Smooth muscle cell (in vitro differentiated cells): ENCODE data around the gene ADAMTS20. TPM values are rescaled to one million over a fixed set of nuclear protein-coding genes. Genes with fewer than 3 reads are reported as not detected.

Experiments used
- DNase-seq: peaks from one replicate; lab custom pipeline; 2025; ENCODE audit not compliant: unreplicated experiment; lab: John Stamatoyannopoulos, UW
- H2AFZ ChIP-seq: fragments of 200-600 bp; sonication (generic); 2 replicates; pipeline ENCODE4 v1.6.0; 2016; ENCODE audit warnings: antibody characterized with exemption, low read depth, mild to moderate bottlenecking
- H3F3A ChIP-seq: fragments of 200-600 bp; sonication (generic); 2 replicates; pipeline ENCODE4 v1.6.0; 2017; ENCODE audit warnings: antibody characterized with exemption, low read depth
- H3K27ac ChIP-seq: fragments of 200-600 bp; sonication (generic); 2 replicates; pipeline ENCODE4 v1.5.1; 2016; ENCODE audit warnings: low read depth, mild to moderate bottlenecking
- H3K27me3 ChIP-seq: fragments of 200-600 bp; sonication (generic); 2 replicates; pipeline ENCODE4 v1.6.1; 2016; ENCODE audit warnings: low read depth, mild to moderate bottlenecking
- H3K36me3 ChIP-seq: fragments of 200-600 bp; sonication (generic); 2 replicates; pipeline ENCODE4 v1.5.1; 2016; ENCODE audit warnings: low read depth
- H3K4me1 ChIP-seq: fragments of 200-600 bp; sonication (generic); 2 replicates; pipeline ENCODE4 v1.5.1; 2016; ENCODE audit warnings: low read depth
- H3K4me2 ChIP-seq: fragments of 200-600 bp; sonication (generic); 2 replicates; pipeline ENCODE4 v1.6.0; 2016; ENCODE audit warnings: mild to moderate bottlenecking
- H3K4me3 ChIP-seq: fragments of 200-600 bp; sonication (generic); 2 replicates; pipeline ENCODE4 v1.5.1; 2016; ENCODE audit warnings: mild to moderate bottlenecking
- H3K79me2 ChIP-seq: fragments of 200-600 bp; sonication (generic); 2 replicates; pipeline ENCODE4 v1.6.0; 2016; ENCODE audit warnings: low read depth, mild to moderate bottlenecking
- H3K9ac ChIP-seq: fragments of 200-600 bp; sonication (generic); 2 replicates; pipeline ENCODE4 v1.6.0; 2016; ENCODE audit warnings: low read depth
- H3K9me3 ChIP-seq: fragments of 200-600 bp; sonication (generic); replicated peaks from 2 replicates; pipeline ENCODE4 v1.5.1; 2016; ENCODE audit warnings: low read depth
- H4K20me1 ChIP-seq: fragments of 200-600 bp; sonication (generic); 2 replicates; pipeline ENCODE4 v1.6.0; 2016; ENCODE audit warnings: low read depth
- WGBS: methylation state at CpG from one replicate; pipeline ENCODE4 v1.1.7; 2016; ENCODE audit warnings: low lambda C conversion rate; 5-methylcytosine and 5-hydroxymethylcytosine counted together
- polyA plus RNA-seq: library from polyadenylated mRNA; unstranded; fragments of >200 nt; fragmentation: Nextera tagmentation; extraction: Ambion mirVana; gene quantifications from 2 replicates; pipeline ENCODE4 v1.2.1, GENCODE V29; 2016
- total RNA-seq: library from RNA; depleted of rRNA; stranded (reverse); fragments of >200 nt; gene quantifications from 2 replicates; pipeline ENCODE4 v1.2.3, GENCODE V29; 2014
- TF ChIP-seq, protein P1 (sequence below): fragments of 200-600 bp; sonication (generic); IDR thresholded peaks from 2 replicates; pipeline ENCODE4 v1.5.1; 2017; ENCODE audit warnings: borderline replicate concordance, mild to moderate bottlenecking, antibody characterized with exemption; ENCODE audit not compliant: insufficient read depth, poor library complexity, severe bottlenecking

Gene ADAMTS20
- total and polyA plus RNA-seq, 2 experiments from 2014 or later = 1.4 to 4.2 TPM

DNA sequence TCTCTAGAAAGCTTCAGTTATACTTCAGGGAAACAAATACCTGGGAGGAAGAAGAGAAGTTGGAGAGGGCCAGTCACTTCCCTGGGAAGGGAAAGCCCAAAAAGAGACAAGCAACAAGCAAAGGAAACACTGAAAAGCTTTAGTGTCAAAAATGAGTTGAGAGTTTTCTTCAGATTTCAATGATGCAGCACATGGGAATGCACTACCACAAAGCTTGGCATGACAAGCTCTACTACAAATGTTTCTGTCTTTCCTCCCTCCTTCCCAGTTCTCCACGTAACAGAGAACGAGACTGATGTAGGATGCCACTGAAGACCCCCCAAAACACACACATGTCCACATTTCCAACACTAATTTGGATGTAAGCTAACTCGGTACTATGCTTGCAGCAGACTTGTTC is 26.8 kb upstream of the ADAMTS20 start:
- Histone ChIP-seq H3K4me1 (peaks cover 10% of the 10 kb centered on the region), H3K27ac (peak overlapping the region; percentile 89), H3K4me3 (peak overlapping the region; percentile 22), H2AFZ (peak overlapping the region; percentile 70), H3K9ac (peak overlapping the region; percentile 64), H3K36me3 (no peaks in the 10 kb centered on the region), H3K79me2 (no peaks in the 10 kb centered on the region), H3K9me3 (no peaks in the 10 kb centered on the region), H3F3A (peaks cover 10% of the 10 kb centered on the region), H4K20me1 (no peaks in the 10 kb centered on the region), H3K27me3 (no peaks in the 10 kb centered on the region), H3K4me2 (peak overlapping the region; percentile 76)
- TF ChIP-seq, protein P1, sequence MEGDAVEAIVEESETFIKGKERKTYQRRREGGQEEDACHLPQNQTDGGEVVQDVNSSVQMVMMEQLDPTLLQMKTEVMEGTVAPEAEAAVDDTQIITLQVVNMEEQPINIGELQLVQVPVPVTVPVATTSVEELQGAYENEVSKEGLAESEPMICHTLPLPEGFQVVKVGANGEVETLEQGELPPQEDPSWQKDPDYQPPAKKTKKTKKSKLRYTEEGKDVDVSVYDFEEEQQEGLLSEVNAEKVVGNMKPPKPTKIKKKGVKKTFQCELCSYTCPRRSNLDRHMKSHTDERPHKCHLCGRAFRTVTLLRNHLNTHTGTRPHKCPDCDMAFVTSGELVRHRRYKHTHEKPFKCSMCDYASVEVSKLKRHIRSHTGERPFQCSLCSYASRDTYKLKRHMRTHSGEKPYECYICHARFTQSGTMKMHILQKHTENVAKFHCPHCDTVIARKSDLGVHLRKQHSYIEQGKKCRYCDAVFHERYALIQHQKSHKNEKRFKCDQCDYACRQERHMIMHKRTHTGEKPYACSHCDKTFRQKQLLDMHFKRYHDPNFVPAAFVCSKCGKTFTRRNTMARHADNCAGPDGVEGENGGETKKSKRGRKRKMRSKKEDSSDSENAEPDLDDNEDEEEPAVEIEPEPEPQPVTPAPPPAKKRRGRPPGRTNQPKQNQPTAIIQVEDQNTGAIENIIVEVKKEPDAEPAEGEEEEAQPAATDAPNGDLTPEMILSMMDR = no peak
- no peak for DNase-seq
- WGBS = 39% methylated on average over 3 of the region's 3 CpGs

DNA sequence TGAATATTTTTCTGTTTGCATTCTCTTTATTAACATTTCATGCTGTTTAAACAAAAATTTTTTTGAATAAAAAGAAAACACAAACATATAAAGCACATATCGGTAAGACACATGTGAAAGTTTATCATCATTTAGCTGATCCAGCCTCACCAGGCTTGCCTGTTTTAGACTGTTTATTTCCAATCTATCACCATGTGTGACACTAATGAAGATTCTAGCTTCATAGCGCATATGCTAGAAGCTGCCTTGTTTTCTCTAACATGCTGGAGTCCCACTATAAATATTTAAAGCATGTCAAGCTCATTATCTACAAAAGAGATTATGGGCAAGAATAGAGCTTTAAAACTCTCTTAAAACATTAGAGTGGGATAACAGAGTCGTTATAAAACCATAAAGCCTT is 25.4 kb upstream of the ADAMTS20 start:
- WGBS = 31% methylated on average over 3 of the region's 3 CpGs

DNA sequence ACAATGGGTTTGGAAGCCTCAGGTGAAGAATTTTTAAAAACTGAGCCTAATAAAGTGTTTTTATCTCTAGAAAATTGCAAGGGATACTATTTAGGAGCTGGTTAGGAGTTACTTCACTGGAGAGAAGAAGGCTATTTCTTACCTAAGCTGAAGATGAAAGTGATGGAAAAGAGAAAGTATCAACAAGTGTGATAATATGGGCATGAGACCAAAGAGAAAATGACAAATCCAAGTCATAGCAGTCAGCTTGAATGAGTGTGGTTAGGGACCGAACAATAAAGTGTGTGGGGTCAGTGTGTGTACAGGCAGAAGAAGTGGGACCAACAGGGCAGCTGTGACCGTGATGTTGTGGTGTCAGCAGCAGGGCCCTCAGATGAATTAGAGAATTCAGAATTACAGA is 24.2 kb upstream of the ADAMTS20 start:
- Histone ChIP-seq H3K4me1 (peaks cover 10% of the 10 kb centered on the region), H3F3A (peaks cover 10% of the 10 kb centered on the region), H3K9me3 (no peaks in the 10 kb centered on the region), H3K79me2 (no peaks in the 10 kb centered on the region), H4K20me1 (no peaks in the 10 kb centered on the region), H3K27ac (no peak overlapping the region), H2AFZ (no peak overlapping the region), H3K36me3 (no peaks in the 10 kb centered on the region), H3K4me3 (no peak overlapping the region), H3K9ac (no peak overlapping the region), H3K27me3 (no peaks in the 10 kb centered on the region), H3K4me2 (no peak overlapping the region)
- TF ChIP-seq, protein P1 = no peak
- 90% methylated on average over 2 of the region's 2 CpGs for WGBS
- no peak for DNase-seq

More for the DNA sequence above, 25.4 kb upstream of the ADAMTS20 start:
- peak overlapping the region; percentile 5 for H2AFZ ChIP-seq
- H3K79me2 ChIP-seq = no peaks in the 10 kb centered on the region
- H4K20me1 ChIP-seq = no peaks in the 10 kb centered on the region
- no peaks in the 10 kb centered on the region for H3K9me3 ChIP-seq
- no peak for DNase-seq
- peaks cover 10% of the 10 kb centered on the region for H3K4me1 ChIP-seq
- H3K9ac ChIP-seq = no peak overlapping the region
- H3K4me3 ChIP-seq = no peak overlapping the region
- peaks cover 10% of the 10 kb centered on the region for H3F3A ChIP-seq
- no peaks in the 10 kb centered on the region for H3K27me3 ChIP-seq
- H3K27ac ChIP-seq = peak overlapping the region; percentile 89
- TF ChIP-seq, protein P1 = no peak
- no peaks in the 10 kb centered on the region for H3K36me3 ChIP-seq
- peak overlapping the region; percentile 76 for H3K4me2 ChIP-seq

DNA sequence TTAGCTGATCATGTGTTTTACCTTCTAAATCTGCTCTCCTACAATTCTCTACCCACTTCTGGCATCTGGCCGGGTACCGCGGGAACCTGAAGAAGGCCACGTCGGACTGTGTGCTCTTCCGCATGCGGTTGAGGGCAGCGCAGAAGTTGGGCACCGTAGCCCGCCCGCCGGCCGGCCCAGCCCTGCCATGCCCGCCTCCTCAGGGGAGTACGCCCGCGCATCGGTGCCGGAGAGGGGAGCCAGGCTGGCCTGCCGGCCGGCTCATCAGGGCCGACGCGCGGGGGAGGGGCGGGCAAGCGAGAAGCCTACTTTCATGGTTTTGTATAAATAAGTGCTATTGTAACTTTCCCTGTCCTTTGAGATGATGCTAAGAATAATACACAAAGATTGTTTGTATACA is 19.9 kb upstream of the ADAMTS20 start:
- H3F3A ChIP-seq = no peaks in the 10 kb centered on the region
- no peaks in the 10 kb centered on the region for H3K36me3 ChIP-seq
- H3K27me3 ChIP-seq = no peaks in the 10 kb centered on the region
- no peak overlapping the region for H3K4me2 ChIP-seq
- H3K4me3 ChIP-seq = no peak overlapping the region
- WGBS = 92% methylated on average over 27 of the region's 27 CpGs
- H4K20me1 ChIP-seq = no peaks in the 10 kb centered on the region
- H3K79me2 ChIP-seq = no peaks in the 10 kb centered on the region
- no peak overlapping the region for H3K9ac ChIP-seq
- TF ChIP-seq, protein P1 = no peak
- no peaks in the 10 kb centered on the region for H3K9me3 ChIP-seq
- H3K27ac ChIP-seq = no peak overlapping the region
- no peak for DNase-seq
- H2AFZ ChIP-seq = no peak overlapping the region
- no peaks in the 10 kb centered on the region for H3K4me1 ChIP-seq
